ENCODE data around the gene TDRD15. TPM values are rescaled to one million over a fixed set of nuclear protein-coding genes. Genes with fewer than 3 reads are reported as not detected.

The TDRD15 gene
- total RNA-seq, 2 experiments from 2014 or later = not detected

DNA sequence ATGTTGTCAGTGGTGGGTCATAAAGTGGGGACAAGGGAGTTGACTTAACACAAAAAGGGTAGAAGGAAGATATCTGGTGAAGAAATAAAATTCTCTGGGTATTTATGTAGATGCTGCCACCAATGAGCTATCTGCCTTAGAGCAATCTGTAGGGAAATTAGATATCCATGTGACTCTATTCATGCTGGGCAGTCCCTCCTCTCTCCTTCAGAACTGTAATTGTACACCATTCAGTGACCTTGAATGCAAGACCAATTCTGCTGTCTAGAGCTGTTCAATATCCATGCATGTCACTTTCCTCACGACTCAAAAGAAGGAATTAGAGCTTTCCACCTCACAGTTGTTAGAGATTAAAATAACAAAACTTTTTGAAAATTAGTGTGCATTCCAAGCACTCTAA is 28.6 kb upstream of the TDRD15 start:
- Mint-ChIP-seq H3K27me3 (no peaks in the 10 kb centered on the region), H3K27ac (no peak overlapping the region), H3K4me3 (no peak overlapping the region), H3K9me3 (no peaks in the 10 kb centered on the region), H3K4me1 (ENCODE audit: low read depth) (no peaks in the 10 kb centered on the region), H3K36me3 (ENCODE audit: low read depth) (no peaks in the 10 kb centered on the region)
- ATAC-seq (no peak), DNase-seq (no peak)
- ChIA-PET POLR2A (no interaction called here), CTCF (no interaction called here)
- intact Hi-C loops (cut with micrococcal nuclease) = no loop called here
- TF ChIP-seq, protein P1, sequence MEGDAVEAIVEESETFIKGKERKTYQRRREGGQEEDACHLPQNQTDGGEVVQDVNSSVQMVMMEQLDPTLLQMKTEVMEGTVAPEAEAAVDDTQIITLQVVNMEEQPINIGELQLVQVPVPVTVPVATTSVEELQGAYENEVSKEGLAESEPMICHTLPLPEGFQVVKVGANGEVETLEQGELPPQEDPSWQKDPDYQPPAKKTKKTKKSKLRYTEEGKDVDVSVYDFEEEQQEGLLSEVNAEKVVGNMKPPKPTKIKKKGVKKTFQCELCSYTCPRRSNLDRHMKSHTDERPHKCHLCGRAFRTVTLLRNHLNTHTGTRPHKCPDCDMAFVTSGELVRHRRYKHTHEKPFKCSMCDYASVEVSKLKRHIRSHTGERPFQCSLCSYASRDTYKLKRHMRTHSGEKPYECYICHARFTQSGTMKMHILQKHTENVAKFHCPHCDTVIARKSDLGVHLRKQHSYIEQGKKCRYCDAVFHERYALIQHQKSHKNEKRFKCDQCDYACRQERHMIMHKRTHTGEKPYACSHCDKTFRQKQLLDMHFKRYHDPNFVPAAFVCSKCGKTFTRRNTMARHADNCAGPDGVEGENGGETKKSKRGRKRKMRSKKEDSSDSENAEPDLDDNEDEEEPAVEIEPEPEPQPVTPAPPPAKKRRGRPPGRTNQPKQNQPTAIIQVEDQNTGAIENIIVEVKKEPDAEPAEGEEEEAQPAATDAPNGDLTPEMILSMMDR (IDR thresholded peaks at IDR 0.05) = no peak

DNA sequence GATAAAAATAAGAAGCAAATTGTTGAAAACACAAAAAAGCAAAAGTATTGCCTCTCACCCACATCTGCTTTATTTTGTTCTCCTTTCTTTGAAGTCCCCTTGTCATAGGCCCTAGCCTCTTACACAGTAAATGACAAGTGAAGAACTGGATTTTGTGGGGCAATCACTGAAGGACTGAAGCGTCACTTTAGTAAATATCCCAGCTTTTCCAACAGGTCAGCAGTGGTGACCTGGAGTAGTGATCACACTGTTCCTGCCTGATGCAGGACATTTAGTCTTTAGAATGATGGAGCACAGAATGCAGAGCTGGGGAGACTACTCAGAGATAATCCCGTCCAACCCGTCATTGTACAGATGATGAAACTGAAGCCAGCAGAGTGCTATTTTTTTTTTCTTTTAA is 28.1 kb upstream of the TDRD15 start:
- DNase-seq (no peak), ATAC-seq (no peak)
- intact Hi-C loops (cut with micrococcal nuclease) = no loop called here
- no peak overlapping the region for H3K4me3 Mint-ChIP-seq
- CTCF ChIA-PET = no interaction called here
- H3K4me1 Mint-ChIP-seq (ENCODE audit: low read depth) = no peaks in the 10 kb centered on the region
- no peaks in the 10 kb centered on the region for H3K36me3 Mint-ChIP-seq (ENCODE audit: low read depth)
- no peak overlapping the region for H3K27ac Mint-ChIP-seq
- H3K9me3 Mint-ChIP-seq = no peaks in the 10 kb centered on the region
- no peaks in the 10 kb centered on the region for H3K27me3 Mint-ChIP-seq
- TF ChIP-seq, protein P1 (IDR thresholded peaks at IDR 0.05) = no peak
- POLR2A ChIA-PET = no interaction called here

DNA sequence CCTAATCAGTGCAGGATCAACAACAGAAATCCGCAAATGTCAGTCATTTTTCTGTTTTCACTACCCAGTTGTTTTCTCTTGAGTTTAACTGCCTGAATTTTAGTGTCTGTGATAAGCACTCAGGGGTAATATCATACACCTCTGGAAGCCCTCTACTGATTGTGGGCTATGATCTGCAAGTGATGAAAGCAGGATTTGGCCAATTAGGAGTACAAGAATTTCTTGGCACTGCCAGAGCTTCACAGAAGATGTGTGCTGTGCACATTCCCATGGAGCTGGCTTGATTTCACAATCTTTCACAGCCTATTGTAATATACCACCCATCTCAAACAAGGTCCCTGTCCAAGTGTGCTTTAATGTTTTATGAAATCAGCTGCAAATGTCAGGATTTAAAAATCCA is 27.3 kb upstream of the TDRD15 start:
- Mint-ChIP-seq H3K27ac (no peak overlapping the region), H3K4me1 (ENCODE audit: low read depth) (no peaks in the 10 kb centered on the region), H3K36me3 (ENCODE audit: low read depth) (no peaks in the 10 kb centered on the region), H3K27me3 (no peaks in the 10 kb centered on the region), H3K9me3 (no peaks in the 10 kb centered on the region), H3K4me3 (no peak overlapping the region)
- CTCF ChIA-PET = interaction anchor here (1.3 kb wide), 1 partner anchor 20 kb away, joined by 3 read pairs; no protein-coding TSS in a partner anchor
- TF ChIP-seq, protein P1 (IDR thresholded peaks at IDR 0.05) = no peak
- DNase-seq (no peak), ATAC-seq (no peak)
- intact Hi-C loops (cut with micrococcal nuclease) = no loop called here
- POLR2A ChIA-PET = no interaction called here

DNA sequence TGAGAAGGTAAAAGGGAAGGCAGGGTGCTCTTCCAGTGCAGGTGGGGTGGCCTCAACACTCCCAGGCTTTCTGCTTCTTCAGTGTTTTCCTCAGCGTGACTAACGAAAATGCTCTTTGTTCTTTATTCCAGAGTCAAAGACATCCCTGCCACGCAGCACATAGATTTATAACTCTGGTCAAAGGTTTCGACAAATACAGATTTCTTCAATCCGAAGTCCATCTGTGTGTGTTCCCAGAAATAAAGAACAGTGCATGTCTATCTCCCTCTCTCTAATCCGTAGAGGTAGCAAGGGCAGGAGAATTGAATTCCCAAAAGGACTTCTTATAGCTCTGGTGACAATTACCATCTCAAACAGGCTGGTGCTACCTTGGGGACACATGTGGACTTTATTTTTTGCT is 26.4 kb upstream of the TDRD15 start:
- intact Hi-C loops (cut with micrococcal nuclease) = no loop called here
- no peak for DNase-seq
- TF ChIP-seq, protein P1 (IDR thresholded peaks at IDR 0.05) = no peak
- CTCF ChIA-PET = interaction anchor here (1.3 kb wide), 1 partner anchor 19 kb away, joined by 3 read pairs; no protein-coding TSS in a partner anchor
- Mint-ChIP-seq H3K27me3 (no peaks in the 10 kb centered on the region), H3K36me3 (ENCODE audit: low read depth) (no peaks in the 10 kb centered on the region), H3K4me3 (no peak overlapping the region), H3K9me3 (no peaks in the 10 kb centered on the region), H3K27ac (no peak overlapping the region), H3K4me1 (ENCODE audit: low read depth) (no peaks in the 10 kb centered on the region)
- no peak for ATAC-seq
- POLR2A ChIA-PET = no interaction called here

DNA sequence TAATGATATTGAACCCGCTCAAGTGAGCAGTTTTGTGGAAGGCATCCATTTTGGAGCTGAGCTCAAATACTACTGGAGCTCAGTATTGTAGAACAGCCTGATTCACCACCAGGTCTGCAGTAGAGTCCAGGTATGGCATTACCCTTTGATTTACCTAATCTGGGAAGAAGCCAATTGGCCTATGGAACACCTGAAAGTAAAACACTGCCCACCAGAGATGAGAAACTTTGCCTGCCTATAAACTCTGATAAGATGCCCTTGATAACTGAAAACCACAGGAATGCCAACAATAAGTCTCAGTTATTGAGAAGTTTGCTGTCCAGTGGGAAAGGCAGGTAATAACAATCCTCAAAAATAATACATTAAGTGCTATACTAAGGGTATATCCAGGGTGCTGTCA is 25.5 kb upstream of the TDRD15 start:
- H3K36me3 Mint-ChIP-seq (ENCODE audit: low read depth) = no peaks in the 10 kb centered on the region
- DNase-seq (no peak), ATAC-seq (no peak)
- H3K4me1 Mint-ChIP-seq (ENCODE audit: low read depth) = no peaks in the 10 kb centered on the region
- H3K4me3 Mint-ChIP-seq = no peak overlapping the region
- H3K27ac Mint-ChIP-seq = no peak overlapping the region
- ChIA-PET POLR2A (no interaction called here), CTCF (interaction anchor here (0.9 kb wide), 1 partner anchor 19 kb away, joined by 3 read pairs; no protein-coding TSS in a partner anchor)
- H3K27me3 Mint-ChIP-seq = no peaks in the 10 kb centered on the region
- intact Hi-C loops (cut with micrococcal nuclease) = no loop called here
- H3K9me3 Mint-ChIP-seq = no peaks in the 10 kb centered on the region
- TF ChIP-seq, protein P1 (IDR thresholded peaks at IDR 0.05) = no peak

All from activated CD8-positive, alpha-beta T cell treated with anti-CD3 and anti-CD28 coated beads for 36 hours (primary cell).